Measurements from ENCODE around the gene POU2F1.
"Not testable (repeated sequence)": the region's sequence is repeated elsewhere in the genome, so short reads cannot be mapped to it uniquely, and the experiment has no call there.

Gene POU2F1

DNA sequence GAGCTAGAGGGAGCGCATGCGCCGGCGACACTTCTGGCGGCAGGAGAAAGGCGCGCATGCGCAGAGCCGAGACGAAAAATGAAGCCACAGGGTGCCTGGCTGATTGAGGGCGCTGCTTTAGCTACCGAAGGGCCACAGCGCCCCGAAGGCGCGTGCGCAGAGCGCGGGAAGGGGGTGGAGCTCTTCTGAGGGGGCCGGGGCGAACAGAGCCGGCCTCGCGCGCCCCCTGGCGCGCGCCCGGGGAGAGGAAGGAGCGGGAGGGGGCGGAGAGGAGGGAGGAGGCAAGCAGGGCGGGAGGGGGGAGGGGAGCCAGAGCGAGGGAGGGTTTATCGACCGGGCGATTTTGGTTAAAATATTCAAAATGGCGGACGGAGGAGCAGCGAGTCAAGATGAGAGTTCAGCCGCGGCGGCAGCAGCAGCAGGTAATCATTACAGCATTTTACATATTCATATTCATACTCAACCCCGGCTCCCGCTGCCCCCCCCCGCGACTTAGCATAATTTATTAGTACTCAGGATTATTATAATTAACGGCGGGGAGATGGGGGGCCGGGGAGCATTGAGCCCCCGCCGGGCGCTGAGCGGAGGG, at the start of gene POU2F1:
POU2F1 (plus strand) TSS at position 350 of the 589 bp plus-strand sequence; CDS start at position 362, 12 bp downstream.
- DNase-seq, result peak; percentile 99

DNA sequence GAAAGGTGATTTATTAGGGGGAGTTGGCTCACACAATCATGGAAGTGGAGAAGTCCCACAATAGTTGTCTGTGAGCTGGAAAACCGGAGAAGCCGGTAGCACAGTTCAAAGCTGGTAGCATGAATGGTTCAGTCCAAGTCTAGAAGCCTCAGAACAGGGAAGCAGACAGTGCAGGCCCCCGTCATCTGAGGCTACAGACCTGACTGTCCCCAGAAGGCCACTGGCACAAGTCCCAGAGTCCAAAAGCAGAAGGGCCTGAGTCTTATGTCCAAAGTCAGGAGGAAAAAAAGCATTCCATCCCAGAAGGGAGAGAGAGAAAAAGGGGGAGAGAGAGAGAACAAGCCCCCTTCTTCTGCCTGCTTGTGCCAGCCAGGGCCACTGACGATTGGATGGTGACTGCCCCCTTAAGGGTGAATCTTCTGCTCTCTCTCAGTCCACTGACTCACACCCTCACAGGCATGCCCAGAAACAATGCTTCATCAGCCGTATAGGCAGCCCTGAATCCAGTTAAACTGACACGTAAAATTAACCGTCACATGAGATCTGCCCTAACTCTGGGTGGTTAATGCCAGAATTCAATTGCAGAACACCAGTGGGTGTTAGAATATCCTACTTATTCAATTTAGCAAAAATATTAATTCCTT, 49.3 kb upstream of the POU2F1 start:
- no peak for DNase-seq

DNA sequence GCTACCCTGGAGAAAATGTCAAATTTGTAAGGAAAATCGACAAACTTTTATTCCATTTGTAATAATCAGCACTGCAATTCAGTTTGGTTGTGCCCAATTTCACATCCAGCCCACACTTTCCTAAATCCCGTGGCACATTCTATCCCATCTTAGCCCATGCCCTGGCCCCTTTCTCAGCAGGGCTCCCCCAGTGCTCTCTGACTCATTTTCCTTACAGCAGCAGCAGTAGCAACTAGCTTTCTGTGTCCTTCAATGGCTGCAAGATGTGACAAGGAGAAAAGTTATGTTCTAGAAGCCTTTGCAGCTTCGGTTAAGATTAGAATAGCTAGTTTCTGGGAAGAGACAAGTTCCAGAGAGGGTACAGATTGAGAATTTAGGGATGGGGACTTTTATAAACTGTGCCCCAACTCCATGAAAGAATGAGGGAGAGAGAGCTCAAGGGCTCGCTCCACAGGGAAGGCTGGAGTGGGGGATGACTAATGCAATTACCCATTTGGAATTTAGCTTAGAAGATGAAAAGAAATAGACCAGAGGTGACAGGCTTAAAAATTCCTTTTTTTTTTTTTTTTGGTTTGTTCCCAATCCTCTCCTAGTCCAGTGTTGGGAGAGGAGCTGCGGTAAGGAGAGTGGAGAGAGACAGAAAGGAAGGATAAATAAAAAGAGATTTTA, 47.0 kb upstream of the POU2F1 start:
- no peak for DNase-seq

DNA sequence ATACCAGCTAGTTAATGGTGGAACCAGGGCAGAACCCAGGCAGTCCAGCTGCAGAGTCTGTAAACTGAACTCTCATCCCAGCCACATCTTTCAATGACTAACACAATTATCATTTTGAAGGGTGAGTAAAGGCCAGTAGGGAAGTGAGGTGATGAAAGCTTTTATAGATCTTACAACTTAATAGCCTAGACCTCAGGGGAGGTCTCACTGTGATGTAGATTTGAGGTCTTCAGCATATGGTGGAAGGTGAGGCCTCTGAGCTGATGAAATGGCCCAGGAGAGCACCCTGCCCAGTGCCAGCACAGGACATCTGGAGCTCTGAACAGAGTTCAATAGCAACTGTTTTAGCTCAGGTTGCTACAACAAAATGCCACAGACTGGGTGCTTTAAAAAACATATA, 44.8 kb upstream of the POU2F1 start:
- no peak for DNase-seq

DNA sequence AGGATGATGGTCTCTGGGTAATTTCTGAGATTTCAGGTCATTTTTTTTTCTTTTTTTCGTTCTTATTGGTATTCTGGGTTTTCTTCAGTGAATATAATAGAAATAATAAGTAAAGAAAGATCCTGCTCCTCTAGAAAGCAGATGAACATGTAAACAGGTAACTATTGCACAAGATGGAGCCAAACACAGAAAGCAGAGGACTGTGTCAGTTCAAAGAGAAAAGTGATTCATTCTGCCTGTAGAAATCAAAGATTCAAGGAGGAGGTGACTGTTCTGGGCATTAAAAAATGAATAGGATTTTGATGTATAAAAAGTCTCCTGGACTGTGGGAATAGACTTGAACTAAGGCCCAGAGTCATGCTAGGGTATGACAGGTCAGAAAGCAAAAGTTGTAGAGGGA, 41.9 kb upstream of the POU2F1 start:
- DNase-seq, result no peak

GRCh38 chr1:167182571-167183320, 37.9 kb upstream of the POU2F1 start:
- no peak for DNase-seq

DNA sequence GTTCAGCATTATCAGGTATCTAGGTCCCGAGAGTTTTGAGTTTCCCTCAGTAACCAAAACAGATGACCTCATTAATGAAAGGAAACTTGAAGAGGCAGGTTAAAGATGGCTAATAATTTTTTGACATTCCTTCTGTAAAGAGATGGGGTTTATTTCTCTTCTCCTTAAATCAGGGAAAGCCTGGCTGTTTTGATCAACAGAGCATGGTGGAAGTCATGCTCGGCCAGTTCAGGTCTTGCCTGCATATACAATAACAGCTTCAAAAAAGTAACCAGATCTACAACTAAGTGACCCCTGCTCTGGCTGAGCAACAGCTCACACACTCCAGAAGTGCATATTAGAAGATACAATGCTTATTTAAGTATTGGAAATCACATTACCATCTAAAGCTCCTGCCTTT, 36.6 kb upstream of the POU2F1 start:
- DNase-seq, result no peak

GRCh38 chr1:167185062-167185461, 35.6 kb upstream of the POU2F1 start:
- no peak for DNase-seq

GRCh38 chr1:167185974-167186657, 34.6 kb upstream of the POU2F1 start:
- peak; percentile 11 for DNase-seq

- no peak for DNase-seq
Observed at GRCh38 chr1:167186771-167187170, 33.9 kb upstream of the POU2F1 start.

DNA sequence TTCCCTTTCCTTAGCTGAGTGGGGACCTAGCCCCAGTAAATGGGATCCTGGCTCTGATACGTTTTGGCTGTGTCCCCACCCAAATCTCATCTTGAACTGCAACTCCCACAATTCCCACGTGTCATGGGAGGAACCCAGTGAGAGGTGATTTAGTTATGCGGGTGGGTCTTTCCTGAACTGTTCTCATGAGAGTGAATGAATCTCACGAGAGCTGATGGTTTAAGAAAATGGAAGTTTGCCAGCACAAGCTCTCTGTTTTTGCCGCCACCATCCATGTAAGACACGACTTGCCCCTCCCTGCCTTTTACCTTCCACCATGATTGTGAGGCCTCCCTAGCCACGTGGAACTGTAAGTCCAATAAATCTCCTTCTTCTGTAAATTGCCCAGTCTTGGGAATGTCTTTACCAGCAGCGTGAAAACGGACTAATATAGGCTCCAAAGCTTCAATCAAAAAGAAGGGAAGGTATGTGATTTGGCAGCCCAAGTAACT, 29.9 kb upstream of the POU2F1 start:
- no peak for DNase-seq

- no peak for DNase-seq
Observed at GRCh38 chr1:167191958-167192357, 28.7 kb upstream of the POU2F1 start.

GRCh38 chr1:167194182-167194581, 26.5 kb upstream of the POU2F1 start:
- no peak for DNase-seq

- no peak for DNase-seq
Observed at GRCh38 chr1:167196166-167196565, 24.5 kb upstream of the POU2F1 start.

DNA sequence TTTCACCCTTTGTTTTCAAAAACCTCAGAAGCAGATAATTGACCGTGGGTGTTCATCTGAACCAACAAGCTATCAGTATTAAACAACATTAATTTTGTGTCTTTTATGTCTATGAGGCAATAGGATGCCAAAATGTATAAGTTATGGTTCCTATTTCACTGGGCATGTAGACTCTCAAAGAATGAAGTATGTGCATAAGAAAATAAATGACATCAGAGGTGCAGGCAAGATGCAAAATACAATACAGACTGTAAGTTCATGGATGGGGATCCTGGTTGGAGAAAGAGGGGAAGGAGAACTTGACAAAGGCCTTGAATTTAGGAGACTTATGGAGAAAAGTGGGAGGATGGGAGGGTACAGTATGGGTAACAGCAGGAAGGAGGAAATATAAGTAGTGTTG, 23.4 kb upstream of the POU2F1 start:
- no peak for DNase-seq

DNA sequence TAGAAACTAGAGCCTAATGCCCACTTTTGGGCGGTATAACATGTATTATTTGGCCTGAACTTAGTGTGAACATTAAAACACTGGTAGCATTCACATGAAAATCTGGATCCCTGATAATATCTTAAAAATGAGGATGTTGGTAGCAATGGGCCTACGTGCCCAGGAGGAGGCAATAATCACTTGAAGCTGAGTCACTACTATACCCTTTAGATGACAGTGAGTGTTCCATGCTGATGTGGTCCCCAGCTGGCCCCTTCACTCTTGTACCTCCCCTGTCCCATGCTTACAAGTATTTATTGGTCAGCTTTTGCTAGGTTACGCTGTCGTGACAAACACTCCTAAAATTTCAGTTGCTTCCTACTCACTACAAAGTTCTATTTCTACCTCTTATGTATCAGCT, 23.0 kb upstream of the POU2F1 start:
- DNase-seq, result peak; percentile 23

- DNase-seq, result no peak
Observed at GRCh38 chr1:167198518-167199133, 22.1 kb upstream of the POU2F1 start.

DNA sequence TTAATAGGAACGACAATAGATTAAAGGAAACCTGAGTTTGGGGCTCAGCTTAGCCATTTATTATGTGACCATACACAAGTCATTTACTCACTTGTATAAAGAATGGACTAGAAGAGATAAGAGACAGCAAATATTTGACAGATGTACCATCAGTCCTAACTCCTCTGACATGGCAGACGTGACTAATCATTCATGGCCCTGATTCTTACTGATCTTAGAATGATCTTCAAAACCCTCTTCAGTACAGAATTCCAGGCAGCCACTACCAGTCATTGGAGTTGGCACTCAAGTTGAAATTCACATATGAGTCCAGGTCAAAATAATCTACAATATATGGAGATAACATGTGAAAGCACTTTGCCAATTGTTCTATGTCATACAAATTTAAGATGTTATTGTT, 21.0 kb upstream of the POU2F1 start:
- DNase-seq, result no peak

DNA sequence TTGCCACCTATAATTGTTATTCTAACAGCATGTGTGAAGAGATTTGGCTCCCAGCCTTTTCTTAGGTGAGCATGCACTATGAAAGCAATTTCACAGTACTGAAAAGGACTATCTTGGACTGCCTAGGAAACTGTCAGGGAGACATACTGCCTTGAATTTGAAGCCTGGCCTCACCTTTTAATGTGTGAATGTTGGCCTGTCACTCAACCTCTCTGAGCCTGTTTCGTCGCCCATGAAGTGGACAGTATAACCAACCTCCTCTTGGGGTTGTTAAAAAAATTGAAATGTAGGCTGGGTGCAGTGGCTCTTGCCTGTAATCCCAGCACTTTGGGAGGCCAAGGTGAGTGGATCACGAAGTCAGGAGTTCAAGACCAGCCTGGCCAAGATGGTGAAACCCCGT, 20.4 kb upstream of the POU2F1 start:
- DNase-seq, result no peak

DNA sequence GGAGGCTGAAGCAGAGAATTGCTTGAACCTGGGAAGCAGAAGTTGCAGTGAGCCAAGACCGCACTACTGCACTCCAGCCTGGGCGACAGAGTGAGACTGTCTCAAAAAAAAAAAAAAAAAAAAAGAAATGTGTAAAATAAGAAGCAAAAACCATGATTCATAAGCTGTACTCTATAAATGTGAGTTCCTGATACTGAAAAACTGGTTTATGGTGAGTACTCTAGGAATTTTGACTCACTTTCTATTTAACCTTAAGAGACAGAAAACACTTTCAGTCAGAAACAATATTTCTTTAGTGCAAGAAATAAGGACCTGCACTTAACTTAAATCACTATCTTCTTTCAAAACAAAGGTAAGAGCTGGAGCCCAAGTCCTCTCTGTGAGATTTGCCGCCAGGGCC, 19.9 kb upstream of the POU2F1 start:
- no peak for DNase-seq

GRCh38 chr1:167202049-167202448, 18.6 kb upstream of the POU2F1 start:
- DNase-seq, result no peak

DNA sequence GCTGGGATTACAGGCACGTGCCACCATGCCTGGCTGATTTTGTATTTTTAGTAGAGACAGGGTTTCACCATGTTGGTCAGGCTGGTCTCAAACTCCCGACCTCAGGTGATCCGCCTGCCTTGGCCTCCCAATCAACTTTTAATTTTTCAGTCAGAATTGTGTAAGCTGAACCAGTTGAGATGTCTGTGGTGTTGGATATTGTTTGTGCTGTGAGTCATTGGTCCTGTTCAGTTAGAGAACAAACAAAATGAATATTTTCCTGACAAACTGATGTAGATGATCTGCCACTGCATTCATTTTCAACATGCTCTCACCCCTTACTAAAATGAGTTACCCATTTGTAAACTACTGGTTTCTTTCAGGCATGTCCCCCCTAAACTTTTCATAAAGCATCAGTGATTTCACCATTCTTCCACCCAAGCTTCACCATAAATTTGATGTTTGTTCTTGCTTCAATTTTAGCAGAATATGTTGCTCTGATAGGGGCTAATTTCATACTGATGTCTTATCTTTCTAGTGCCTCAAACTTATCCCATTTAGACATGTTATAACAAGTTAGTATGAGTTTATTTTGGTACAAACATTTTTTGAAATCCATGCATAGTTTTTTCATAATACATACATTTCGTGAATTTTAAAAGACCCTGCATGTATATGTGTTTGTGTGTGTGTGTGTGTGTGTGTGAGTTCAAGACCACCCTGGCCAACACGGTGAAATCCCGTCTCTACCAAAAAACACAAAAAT, 15.2 kb upstream of the POU2F1 start:
- not testable (repeated sequence) for DNase-seq

Measured in hematopoietic multipotent progenitor cell treated with erythropoietin and hydrocortisone succinate and interleukin-3 and kit ligand, for 6 days (in vitro differentiated cells).